Right forelimb (tissue), 1 donor: ENCODE results near the gene BDKRB2.

ENCODE experiments used
- DNase-seq: peaks from one replicate; pipeline ENCODE4 v3.0.0-alpha.2; 2018

Gene BDKRB2

DNA sequence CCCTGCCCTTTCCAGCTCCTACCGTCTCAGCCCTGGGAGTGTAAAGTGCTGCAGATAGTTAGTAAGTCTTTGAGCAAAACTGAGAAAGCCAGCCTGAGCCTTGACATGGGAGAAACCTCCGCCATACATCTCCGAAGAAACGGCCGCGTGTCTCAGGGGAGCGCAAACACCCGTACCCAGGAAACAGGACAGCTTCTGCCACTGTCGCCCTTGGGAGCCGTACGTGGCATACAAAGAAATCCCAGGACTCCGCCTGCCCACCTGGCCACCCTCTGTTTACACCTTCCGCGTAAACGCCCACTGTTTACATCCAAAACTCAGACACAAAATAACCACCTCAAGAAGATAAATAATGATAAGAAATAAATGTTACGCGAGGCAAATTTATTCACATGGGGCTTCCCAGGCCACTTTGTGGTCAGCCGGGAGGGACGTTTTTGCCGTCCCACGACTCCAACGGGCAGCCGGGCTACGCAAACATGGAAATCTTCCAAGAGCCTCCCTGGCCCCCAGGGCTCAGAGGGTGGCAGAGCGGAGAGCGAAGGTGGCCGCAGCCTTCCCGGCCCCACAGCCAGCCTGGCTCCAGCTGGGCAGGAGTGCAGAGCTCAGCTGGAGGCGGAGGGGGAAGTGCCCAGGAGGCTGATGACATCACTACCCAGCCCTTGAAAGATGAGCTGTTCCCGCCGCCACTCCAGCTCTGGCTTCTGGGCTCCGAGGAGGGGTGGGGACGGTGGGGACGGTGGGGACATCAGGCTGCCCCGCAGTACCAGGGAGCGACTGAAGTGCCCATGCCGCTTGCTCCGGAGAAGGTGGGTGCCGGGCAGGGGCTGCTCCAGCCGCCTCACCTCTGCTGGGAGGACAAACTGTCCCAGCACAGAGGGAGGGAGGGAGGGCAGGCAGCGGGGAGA is at the start of gene BDKRB2:
Gene BDKRB2 (plus strand): TSS at position 689 of the 908 bp plus-strand sequence. CDS start 32,269 bp downstream, outside the sequence.
- DNase-seq, result peak; percentile 83

DNA sequence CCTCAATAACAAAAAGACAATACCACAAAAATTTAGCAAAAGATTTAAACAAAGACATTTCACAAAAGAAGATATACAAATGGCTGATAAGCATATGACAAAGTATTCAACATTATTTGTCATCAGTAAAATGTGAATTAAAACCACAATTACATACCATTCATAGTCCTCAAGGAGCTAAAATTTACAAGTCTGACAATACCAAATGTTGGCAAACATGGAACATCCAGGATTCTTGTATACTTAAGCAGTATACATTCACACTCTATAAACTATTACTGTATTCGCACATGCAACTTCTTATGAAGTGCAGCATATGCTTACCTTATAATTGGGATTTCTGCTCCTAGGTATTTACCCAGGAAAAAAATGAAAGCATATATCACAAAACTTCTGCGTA is 49.7 kb upstream of the BDKRB2 start:
- no peak for DNase-seq

DNA sequence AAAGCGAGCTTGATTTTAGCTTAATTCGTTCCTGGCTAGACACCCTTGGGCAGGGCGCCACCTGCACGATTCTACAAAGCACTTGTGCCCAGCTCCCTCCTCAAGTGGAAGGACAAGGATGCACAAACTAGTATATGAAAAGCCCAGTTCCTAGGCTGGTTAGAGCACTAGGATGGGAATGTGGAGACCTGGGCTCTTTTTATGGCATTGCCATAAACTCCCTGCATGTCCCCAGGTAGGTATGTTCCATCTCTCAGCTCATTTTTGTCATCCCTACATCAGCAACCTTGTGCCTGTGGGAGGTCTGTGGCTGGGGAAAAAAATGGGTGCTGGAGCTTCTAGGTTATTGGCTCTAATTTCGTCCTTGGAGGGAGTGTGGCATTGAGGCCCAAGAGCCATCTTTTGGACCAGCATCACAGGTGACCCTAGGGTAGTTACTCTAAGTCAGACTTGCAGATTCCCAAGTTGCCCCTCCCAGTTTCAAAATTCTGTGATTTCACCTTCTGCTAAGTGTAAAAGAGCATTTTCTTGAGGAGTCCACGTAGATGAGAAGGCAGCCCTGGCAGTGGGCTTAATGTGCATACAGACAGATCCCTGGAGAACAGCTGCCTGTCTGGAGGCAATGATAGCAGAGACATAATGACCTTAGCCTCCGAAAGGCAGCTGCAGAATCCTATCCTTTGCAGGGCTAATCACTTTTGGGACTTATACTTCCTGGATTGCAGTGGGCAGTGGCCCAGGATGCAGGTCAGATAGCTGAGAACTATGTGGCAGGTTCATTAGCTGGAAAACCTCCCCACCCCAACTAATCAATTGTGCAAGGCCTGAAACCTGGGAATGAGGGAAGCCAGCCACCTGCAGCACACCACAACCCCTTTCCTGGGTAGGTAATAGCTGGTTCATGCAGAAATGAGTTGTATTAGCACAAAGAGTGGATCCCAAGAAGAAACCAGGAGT is 47.6 kb upstream of the BDKRB2 start:
- no peak for DNase-seq

DNA sequence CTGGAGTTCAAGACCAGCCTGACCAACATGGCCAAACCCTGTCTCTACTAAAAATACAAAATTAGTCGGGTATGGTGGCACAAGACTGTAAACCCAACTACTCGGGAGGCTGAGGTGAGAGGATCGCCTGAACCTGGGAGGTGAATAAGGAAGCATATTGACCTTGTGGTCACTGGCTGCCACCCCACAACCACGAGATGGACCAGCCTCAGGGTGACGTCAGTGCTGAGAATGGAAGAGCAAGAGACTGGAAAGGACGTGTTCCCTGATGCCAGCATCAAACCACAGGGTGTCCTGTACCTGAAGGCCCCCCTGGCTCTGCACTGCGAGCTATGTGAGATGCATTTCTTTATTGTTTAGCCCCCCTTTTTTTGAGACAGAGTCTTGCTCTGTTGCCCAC is 45.9 kb upstream of the BDKRB2 start:
- no peak for DNase-seq

DNA sequence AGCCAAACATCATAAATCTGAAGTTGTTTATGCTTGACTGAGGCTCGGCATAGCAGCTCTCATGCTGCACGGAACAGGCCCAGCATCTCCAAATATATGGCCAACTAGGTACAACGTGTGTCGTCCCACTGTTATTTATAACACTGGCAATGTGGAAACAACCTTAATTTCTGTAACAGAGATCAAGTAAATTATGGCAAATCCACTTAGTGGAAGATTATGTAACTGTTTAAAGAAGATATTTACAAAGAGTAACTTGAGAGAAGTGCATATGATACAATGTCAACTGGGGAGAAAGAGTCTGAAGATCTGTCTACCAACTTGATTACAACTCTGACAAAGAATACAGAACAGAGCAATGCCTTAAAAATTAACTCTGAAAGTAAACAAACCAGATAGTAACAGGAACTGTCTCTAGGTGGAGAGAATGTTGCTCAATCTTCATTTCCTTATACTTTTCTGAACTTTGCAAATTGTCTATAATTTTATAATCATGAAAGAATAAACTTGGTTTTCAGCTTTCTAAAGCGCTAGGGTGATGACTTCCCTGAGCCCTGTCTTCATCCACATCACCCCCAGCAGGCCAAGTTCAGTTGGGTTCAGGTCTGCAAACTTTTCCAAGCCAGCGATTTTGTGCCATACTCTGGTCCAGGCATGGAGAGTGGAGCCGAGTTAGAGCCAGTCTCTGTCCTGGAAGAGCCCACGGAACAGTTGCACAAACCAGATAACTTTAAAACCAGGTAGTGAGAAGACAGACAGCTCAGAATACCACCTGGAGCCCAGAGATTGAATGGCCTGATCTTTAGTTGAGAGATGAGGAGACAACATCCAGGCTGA is 44.3 kb upstream of the BDKRB2 start:
- no peak for DNase-seq

DNA sequence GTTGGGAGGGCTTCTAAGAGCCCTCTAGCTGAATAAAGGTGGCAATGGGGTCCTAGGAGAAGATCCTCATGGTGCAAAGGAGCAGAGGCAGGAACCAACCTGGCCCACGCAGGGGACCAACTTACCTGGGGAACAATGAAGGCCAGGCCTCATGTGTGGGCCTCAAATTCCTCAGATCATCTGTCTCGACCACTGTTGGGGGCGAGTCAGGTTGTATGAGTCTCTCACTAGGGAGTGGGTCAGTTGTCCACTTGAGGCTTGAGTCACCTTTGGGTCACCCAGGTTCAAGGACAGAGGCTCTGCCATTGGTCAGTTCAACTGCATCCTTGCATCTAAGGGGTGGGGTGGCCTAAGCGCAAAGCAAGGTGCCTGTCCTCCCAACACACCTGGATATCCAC is 43.7 kb upstream of the BDKRB2 start:
- no peak for DNase-seq

DNA sequence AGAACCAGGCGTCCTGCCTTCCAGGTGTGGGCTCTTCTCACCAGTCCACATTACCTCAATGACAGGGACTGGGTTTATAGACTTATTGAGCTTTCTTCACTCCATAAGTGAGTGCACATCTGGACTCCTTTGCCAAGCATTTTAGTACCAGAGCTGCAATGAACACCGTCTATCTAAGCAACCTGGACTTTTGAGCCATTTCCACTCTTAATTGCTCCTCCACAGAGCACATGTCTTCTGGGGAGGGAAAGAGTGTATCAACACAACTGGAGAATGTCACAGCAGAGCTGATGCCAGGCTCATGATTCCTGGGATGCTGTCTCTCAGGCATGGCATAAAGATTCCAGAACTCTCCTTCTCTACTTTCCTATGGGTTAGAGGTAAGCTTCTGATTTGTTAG is 43.0 kb upstream of the BDKRB2 start:
- DNase-seq, result no peak

DNA sequence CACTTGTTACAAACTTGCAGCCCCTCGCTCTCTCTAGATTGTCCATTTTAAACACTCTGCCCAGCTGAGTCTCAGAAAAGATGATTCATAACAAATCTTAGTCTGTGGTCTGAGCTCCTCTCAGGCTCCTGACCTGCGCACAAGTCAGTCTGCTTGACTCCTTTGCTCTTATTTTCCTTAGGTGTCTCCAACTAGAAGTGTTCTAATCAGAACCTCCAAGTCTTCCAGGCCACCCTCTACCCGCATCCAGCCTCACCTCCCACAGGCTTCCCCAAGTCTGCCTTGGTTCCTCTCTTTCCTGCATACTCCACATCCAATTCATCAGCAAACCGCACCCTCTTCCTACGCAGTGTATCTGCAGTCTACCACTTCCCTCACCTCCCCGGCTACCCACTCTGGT is 42.4 kb upstream of the BDKRB2 start:
- peak; percentile 15 for DNase-seq

DNA sequence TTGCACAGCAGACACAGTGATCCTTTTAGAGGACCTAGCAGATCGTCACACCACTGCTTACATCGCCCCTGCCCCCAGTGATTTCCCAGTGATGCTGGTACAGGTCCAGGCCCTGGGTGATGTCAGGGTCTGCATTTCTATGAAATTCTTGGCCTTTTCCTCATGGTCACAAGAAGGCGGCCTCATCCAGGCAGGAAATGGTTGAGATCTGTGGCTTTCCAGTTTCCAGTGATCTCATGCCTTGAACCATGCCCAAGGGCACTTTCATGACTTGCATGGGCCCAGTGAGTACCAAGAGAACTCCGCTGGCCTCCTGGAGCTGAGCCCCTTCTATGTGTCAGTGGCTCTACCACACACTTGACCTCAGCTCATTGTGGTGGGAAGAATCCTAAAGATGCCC is 41.9 kb upstream of the BDKRB2 start:
- no peak for DNase-seq

DNA sequence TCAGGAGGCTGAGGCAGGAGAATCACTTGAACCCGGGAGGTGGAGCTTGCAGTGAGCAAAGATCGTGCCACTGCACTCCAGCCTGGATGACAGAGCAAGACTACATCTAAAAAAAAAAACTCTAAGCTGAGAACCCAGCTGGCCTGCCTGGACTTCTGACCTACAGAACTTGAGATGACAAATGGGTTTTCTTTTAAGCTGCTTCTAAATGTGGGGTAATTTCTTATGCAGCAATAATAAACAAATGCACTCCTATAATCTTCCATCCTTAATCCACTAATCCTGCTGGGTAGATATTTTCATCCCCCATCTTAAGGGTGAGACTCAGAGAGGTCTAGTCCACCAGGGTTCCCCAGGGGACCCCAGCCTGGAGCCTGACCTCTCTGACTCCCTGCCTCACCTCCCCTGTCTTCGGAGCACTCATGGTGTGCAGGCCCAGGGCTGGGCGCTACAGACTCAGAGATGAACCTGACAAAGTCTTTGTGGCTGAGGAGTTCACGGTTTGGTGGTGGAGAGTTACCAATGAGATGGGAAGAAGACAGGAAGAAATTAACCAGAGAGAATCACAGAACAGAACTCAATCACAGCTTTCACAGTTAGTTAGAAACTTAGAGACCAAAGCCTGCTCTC is 39.7 kb upstream of the BDKRB2 start:
- DNase-seq, result no peak

DNA sequence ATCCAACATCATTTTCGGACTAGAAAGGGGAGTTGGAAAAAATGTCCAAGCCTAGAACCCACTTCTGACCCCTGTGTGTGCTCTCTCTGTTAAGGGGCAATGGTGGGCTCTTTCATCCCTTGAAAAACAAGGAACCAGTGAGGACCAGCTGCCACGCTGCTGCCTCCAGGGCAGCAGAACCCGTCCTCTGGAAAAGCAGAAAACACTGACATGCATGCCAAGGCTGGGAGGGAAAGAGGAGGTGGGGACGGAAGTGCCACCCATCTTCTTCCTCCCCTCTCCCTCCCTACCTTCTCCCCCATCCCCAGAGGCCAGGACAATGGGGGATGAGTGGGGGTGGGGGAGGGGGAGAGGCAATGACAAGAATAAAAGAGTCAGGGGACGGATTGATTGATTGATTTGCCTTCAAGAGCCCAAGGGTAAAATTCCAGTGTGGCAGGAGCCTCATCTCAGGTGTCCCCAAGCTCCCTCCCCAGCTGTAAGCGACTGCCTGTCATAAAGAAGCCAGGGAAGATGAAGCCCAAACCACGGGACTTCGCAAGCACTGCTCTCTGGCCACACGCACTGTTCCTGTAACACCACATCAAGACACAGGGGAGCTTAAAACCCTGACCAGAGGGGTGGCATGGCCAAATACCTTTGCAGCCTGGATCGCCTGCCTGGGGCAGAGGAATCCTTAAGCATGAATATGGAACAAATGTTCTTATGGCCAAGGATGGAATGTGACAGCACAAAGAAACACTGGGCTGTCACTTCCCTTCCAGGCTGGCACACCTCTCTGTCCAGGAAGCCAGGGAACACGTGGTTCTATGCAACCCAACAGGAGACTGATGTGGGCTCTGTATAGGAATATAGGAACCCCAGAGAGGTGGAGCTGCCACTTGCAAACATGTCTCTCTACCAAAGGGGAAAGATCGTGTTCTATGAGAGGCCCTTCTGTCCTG is 38.9 kb upstream of the BDKRB2 start:
- DNase-seq, result peak; percentile 30

DNA sequence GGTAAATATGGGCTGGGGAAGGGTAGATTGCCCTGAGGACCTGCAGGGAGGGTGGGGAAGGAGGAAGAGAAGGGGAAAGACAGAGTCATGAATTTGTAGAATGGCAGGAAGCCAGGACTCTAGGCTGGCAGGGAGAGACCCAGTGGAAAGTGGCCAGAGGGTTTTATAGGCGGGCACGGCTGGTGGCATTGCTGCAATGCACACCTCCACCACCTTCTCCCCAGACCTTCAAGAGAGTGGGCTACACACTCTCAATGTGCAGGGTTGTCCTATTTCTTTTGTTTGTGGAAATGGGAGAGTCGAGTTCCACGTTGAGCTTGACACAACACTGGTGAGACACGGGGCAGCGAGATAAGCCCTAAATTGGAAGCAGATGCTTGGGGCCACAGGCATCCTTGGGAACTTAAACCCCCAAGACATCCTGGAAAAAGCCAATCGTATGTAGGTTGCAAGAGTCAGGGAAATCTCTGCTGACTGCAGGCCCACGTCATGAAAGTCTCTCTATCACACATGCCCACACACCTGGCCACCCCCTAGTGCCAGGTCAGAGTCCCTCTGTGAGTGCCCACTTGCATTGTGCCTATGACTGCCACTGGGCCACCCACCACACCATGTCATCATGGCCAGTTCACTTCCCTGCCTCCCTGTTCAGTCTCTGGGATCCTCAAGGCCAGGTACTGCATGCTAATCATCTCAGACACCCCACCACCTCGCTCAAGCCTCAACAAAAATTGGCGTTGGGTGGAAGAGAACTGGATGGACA is 38.0 kb upstream of the BDKRB2 start:
- peak; percentile 19 for DNase-seq

DNA sequence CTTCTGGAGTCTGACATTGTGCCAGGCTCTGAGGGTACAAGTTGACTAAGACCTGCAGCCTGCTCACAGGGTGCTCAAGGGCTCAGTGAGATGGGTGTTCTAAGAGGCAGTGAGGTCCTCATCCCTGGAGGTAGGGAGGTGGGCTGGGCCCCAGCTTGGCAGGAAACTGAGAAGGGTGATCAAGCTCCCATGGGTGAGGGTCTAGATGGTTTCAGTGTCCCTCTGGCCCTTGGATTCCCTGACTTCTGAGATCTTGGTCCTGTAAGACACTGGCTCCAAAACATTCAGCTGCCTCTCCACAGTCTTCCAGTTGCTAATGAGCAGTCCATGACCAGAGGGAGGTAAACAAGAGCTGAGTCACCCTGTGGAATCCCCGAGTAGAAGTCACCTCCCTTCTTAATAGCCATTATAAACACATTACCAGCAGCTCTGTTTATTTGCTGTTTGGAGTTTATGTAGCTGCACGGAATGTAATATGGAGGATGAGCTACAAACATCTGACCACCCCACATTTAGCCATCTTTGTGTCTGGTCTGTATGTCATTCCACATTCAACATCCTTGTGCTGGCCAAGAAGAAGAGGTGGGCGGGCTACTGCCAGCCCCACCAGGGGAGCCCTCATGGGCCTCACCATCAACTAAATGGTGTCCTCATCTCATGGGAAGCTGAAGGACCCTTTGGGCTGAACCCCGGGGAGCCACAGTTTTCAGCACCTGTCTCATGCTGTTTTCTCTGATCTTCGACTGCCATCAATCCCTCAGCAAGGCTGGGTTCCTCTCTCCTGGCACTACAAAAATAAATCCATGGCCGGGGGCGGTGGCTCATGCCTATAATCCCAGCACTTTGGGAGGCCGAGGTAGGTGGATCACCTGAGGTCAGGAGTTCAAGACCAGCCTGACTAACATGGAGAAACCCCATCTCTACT is 37.2 kb upstream of the BDKRB2 start:
- no peak for DNase-seq

DNA sequence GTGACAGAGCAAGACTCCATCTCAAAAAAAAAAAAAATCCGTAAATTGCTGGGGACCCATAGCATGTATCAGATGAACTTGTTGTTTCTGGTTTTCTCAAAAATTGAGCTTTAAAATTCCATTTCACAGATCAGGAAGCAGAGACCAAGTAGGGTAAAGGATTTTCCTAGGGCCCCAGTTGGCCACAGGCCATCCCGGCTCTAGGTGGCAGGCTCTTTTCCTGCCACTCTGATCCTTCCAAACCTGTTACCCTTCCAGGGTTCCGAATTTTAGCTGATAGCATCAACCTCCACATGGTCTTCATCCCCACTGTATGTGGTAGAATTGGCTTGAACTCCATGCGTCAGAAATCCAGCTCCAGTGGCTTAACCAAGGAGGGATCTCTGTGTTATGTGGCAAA is 36.1 kb upstream of the BDKRB2 start:
- no peak for DNase-seq

DNA sequence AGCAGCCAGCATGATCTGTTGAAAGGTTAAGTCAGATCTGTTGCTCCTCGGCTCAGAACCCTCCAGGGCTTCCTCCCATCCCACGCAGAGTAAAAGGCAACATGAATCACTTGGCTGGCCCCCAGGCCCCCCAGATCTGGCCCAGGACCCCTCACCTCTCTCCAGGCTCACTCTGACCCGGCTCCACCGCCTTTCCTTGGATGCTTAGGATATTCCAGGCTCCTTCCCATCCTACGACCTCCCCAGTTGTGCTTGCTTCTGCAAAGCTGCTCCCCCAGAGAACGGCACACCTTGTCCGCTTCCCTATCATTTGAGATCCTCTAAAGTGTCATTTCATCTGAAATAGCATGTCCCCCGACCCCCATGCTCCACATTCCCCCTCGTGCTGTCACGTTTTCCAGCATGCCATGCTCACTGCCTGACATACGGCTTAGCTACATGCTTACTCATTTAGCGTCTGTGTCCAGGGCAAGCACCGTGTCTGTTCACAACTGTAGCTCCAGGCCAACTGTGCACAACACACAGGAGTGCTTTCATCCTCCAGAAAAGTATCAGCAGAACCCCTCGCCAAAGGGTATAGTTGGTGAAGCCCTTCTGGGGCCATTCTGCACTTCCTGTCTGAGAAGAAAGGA is 33.6 kb upstream of the BDKRB2 start:
- peak; percentile 35 for DNase-seq

DNA sequence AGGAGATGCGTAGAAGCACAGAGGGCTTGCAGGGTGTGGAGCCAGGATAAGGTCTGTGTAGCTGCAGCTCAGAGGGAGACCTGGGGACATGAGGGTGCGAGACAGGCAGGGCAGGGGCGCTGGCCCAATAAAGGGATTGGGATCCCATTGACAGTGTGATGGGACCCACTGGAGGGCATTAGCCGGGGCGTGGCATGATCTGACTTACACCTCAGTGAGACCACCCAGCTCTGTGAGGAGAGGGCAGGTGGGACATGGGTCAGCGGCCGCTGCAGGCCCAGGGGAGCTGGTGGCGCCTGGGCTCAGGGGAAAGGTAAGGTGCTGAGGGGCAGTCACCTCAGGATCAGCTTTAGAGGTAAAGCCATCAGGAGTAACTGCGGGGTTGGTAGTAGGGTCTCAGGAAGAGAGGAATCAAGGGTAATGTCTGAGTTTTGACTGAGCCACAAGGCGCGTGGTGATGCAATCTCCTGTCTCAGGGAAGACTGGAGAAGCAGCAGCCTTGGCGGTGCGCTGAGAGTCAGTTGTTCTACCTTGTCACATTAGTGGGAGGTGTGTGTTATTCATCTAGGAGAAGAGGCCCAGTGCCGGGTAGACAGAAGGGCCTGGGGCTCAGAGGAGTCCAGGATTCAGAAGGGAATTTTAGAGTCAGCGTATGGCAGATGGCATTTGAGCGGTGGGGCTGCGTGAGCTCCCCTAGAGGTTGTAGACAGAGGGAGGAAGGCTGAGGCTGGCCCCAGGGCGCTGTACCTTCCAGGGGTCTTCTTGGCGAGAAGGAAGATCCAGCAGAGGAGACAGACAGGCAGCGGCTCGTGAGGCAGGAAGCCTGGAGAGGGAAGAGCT is 30.8 kb upstream of the BDKRB2 start:
- peak; percentile 37 for DNase-seq

DNA sequence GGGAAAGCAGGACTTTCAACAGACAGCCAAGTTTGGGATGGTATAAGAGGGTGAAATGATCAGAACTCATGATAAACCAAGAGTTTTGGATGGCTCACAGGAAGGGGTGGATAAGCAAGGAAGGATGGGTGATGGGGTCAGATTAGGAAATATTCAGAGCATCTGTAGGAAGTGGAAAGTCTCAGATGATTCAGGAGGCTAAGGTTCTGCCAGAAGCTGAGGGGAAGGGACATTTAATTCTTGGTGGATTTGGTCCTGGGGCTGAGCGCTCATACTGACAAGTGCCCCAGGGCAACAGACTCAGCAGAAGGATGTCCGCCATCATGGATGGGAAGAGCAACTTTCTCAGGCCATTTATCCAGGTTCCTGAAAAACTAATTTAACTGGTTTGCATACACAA is 28.4 kb upstream of the BDKRB2 start:
- no peak for DNase-seq

DNA sequence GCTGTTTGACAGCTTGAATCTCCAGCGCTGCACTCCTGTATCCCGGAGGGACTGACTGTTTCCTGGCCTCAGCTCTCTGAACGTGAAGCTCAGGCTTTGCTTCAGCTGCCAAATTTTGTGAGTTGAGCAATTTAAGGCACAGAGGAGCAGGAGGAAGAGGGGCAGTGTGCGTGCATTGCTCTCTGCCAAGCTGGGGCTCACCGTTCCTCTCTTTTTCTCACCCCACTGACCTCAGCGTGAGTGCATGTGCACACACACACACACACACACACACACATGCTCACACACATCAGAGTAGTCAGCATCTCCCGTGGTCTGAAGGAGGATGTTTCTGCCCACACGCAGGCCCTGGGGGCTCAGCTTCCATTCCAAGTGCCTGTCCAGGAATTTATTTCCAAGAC is 27.8 kb upstream of the BDKRB2 start:
- peak; percentile 58 for DNase-seq
